Suprapubic skin (tissue), 4 donors: ENCODE measurements around the gene PLEKHG3. TPM values are rescaled to one million over a fixed set of nuclear protein-coding genes. Genes with fewer than 3 reads are reported as not detected.

Source experiments
- DNase-seq, 2 donors: peaks; one replicate each; pipeline ENCODE4 v3.0.0-alpha.2; 2019; ENCODE audit warnings: low spot score in 2 of 2
- H3K27ac ChIP-seq: fragments of 200-600 bp; sonication (generic); one replicate; pipeline ENCODE4 v1.5.1; 2019
- H3K27me3 ChIP-seq: fragments of 200-600 bp; sonication (generic); one replicate; pipeline ENCODE4 v1.5.1; 2019
- H3K36me3 ChIP-seq: fragments of 200-600 bp; sonication (generic); one replicate; pipeline ENCODE4 v1.5.1; 2019
- H3K4me1 ChIP-seq: fragments of 200-600 bp; sonication (generic); one replicate; pipeline ENCODE4 v1.5.1; 2019
- H3K4me3 ChIP-seq: fragments of 200-600 bp; sonication (generic); one replicate; pipeline ENCODE4 v1.5.1; 2019; ENCODE audit warnings: mild to moderate bottlenecking
- H3K9me3 ChIP-seq: fragments of 200-600 bp; sonication (generic); one replicate; pipeline ENCODE4 v1.5.1; 2019
- EP300 ChIP-seq: sonication (generic); formaldehyde crosslinking; IDR thresholded peaks from one replicate; pipeline ENCODE4 v1.6.1; 2017; ENCODE audit warnings: antibody characterized with exemption
- POLR2A ChIP-seq, 2 donors: fragments of 450-650 bp; IDR thresholded peaks; one replicate each; pipeline ENCODE4 v1.6.1; 2017; ENCODE audit warnings: antibody characterized with exemption in 2 of 2, mild to moderate bottlenecking in 2 of 2, moderate library complexity in 2 of 2
- POLR2AphosphoS5 ChIP-seq, 3 donors: sonication (generic); formaldehyde crosslinking; IDR thresholded peaks; one replicate each; pipeline ENCODE4 v1.6.1; 2017; ENCODE audit warnings: antibody characterized with exemption in 3 of 3
- WGBS: methylation state at CpG from one replicate; pipeline ENCODE4 v1.1.5; 2018; 5-methylcytosine and 5-hydroxymethylcytosine counted together
- total RNA-seq, 4 donors: library from RNA; depleted of rRNA; stranded (reverse); fragments of >200 nt; gene quantifications; one replicate each; pipeline ENCODE4 v1.1.0, GENCODE V29; 2016
- TF ChIP-seq, protein P1 (sequence below), 2 donors: fragments of 200-600 bp in 1 of 2; fragments of 450-650 bp in 1 of 2; sonication (generic) in 1 of 2; IDR thresholded peaks; one replicate each; pipeline ENCODE4 v1.5.1; 2016 to 2019; ENCODE audit warnings: antibody characterized with exemption in 2 of 2, mild to moderate bottlenecking in 1 of 2, moderate library complexity in 1 of 2

Gene PLEKHG3
- total RNA-seq, 4 donors from 2014 or later, result 60.4 to 140 (median 96.5) TPM

DNA sequence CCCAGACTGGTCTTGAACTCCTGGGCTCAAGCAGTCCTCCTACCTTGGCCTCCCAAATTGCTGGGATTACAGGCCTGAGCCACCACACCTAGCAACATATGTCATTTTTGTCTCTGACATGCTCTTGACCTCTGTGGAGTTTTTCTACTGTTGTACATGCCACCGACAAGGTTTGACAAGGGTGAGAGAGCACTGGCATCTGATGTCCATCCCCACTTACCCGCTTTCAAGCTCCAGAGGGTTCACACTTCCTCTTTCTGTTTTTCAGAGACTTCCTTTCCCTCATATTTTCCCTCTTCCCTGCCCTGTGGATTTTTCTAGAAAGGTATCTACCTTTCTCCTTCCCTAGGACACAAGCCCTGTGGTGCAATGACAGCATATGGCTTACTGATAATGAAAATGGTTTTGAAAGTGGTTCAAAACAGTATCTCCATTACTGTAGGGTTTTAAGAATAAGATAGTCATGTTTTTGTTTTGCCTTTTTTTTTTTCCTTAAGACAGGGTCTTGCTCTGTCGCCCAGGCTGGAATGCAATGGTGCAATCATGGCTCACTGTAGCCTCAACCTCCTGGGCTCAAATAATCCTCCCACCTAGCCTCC, 27.7 kb upstream of the PLEKHG3 start:
- no peak for TF ChIP-seq EP300
- TF ChIP-seq POLR2A (IDR thresholded peaks at IDR 0.05), result no peak
- TF ChIP-seq, protein P1, sequence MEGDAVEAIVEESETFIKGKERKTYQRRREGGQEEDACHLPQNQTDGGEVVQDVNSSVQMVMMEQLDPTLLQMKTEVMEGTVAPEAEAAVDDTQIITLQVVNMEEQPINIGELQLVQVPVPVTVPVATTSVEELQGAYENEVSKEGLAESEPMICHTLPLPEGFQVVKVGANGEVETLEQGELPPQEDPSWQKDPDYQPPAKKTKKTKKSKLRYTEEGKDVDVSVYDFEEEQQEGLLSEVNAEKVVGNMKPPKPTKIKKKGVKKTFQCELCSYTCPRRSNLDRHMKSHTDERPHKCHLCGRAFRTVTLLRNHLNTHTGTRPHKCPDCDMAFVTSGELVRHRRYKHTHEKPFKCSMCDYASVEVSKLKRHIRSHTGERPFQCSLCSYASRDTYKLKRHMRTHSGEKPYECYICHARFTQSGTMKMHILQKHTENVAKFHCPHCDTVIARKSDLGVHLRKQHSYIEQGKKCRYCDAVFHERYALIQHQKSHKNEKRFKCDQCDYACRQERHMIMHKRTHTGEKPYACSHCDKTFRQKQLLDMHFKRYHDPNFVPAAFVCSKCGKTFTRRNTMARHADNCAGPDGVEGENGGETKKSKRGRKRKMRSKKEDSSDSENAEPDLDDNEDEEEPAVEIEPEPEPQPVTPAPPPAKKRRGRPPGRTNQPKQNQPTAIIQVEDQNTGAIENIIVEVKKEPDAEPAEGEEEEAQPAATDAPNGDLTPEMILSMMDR (IDR thresholded peaks at IDR 0.05), result no peak
- no peak for TF ChIP-seq POLR2AphosphoS5 (IDR thresholded peaks at IDR 0.05)
- Histone ChIP-seq H3K27me3 (no peaks in the 10 kb centered on the region), H3K4me1 (peaks cover 46% of the 10 kb centered on the region), H3K9me3 (no peaks in the 10 kb centered on the region), H3K27ac (no peak overlapping the region), H3K36me3 (no peaks in the 10 kb centered on the region), H3K4me3 (no peak overlapping the region)
- DNase-seq, result no peak
- WGBS, result 81% methylated on average over 3 of the region's 3 CpGs

DNA sequence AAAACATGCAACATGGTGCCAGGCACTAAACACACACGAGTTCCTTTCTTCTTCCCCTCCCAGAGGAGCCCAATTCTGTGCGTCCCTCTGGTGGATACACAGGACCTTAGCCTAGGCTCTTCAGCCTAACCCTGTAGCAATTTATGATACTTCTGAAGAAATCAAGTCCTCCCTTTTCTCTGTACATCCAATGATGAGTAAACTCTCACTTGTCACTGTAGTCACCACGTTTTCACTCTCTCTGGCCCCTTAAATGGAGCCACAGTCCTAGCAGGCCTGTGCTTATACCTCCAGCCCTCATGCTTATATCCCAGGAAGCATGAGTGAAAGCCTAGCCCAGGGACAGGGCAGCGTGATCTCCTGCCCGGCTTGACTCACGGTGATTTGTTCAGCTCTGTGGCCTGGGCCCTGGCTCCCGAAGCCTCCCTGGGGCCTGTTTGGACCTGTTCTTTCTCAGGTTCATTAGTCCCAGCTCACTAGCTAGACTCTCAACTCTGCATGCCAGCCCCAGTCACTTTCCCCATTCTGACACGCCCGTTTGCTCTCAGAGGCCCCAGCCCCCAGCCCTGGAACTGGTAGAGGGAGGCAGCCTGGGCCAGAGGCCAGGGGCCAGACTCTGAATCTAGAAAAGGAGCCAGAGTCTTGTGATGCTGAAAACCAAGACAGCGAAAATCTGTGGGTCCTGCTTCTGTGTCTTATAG, 24.1 kb upstream of the PLEKHG3 start:
- no peak for DNase-seq

DNA sequence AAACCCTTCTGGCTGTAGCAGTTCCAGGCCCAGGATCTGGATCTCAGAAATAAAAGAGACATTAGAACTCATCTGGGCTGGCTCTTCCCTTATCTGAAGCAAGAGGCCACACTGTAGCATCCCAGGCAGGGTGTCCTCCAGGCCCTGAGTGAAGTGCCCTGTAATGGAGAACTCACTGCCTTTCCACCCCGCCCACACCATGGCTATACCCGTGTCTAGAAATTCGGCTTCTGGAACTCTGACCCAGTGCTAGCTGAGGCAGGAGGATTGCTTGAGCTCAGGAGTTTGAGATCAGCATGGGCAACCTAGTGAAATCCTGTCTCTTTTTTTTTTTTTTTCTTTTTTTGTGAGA, 23.5 kb upstream of the PLEKHG3 start:
- Histone ChIP-seq H3K4me1 (peaks cover 51% of the 10 kb centered on the region), H3K27ac (peak overlapping the region; percentile 77), H3K36me3 (no peaks in the 10 kb centered on the region), H3K4me3 (no peak overlapping the region), H3K27me3 (no peaks in the 10 kb centered on the region), H3K9me3 (no peaks in the 10 kb centered on the region)
- DNase-seq, result no peak
- 57% methylated on average over 3 of the region's 3 CpGs for WGBS
- TF ChIP-seq, protein P1 (IDR thresholded peaks at IDR 0.05), result no peak

More for the DNA sequence above, 24.1 kb upstream of the PLEKHG3 start:
- Histone ChIP-seq H3K9me3 (no peaks in the 10 kb centered on the region), H3K36me3 (no peaks in the 10 kb centered on the region), H3K4me3 (no peak overlapping the region), H3K27ac (peak overlapping the region; percentile 77), H3K27me3 (no peaks in the 10 kb centered on the region), H3K4me1 (peaks cover 57% of the 10 kb centered on the region)
- WGBS, result 58% methylated on average over 10 of the region's 10 CpGs
- TF ChIP-seq, protein P1 (IDR thresholded peaks at IDR 0.05), result no peak
- no peak for TF ChIP-seq POLR2A (IDR thresholded peaks at IDR 0.05)
- no peak for TF ChIP-seq EP300

DNA sequence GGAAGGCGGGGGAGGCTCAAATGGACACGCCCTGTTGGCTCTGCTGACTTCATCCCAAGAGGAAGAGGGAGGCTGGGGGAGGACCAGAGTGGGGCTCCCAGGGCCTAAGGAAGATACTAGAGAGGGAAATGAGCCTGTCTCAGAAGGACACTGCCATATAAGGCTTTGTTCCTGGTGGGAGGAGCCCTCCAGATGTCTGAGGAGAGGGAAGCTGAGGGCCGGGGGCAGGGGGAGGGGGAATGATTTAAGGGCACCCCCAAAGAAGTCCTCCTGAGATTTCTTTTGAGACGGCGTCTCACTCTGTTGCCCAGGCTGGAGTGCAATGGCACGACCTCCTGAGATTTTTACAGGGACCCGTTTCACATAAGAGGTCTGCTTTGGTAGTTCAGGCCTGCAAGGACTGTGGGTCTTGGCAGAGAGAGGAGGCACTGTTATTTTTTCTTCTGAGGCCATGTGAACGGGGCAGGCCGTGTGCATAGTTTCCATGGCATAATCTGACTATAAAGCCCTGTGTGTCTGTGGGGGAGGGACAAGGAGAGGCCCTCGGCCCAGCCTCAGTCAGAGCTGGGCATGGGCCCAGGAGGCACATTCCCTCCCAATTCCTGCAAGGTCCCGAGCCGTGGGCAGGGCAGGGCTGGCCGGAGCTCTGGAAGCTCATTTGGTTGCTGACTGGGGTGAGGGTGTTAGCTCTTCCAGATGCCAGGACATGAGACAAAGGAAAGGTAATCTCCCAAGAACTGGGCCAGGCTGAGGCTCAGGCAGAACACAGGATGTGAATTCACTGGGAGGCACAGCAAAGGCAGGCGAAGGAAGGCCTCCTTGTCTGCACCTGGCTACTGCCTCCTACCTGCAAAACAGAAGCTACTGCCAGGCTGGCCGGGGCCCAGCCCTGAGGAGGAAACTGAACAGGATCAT, 22.2 kb upstream of the PLEKHG3 start:
- H3K4me3 ChIP-seq, result no peak overlapping the region
- H3K4me1 ChIP-seq, result peaks cover 50% of the 10 kb centered on the region
- no peaks in the 10 kb centered on the region for H3K36me3 ChIP-seq
- no peak for DNase-seq
- TF ChIP-seq POLR2A (IDR thresholded peaks at IDR 0.05) (no peak), EP300 (no peak), POLR2AphosphoS5 (IDR thresholded peaks at IDR 0.05) (peak in 1 of 3 donors; percentile 39)
- TF ChIP-seq, protein P1 (IDR thresholded peaks at IDR 0.05), result peak in 1 of 2 donors; percentile 25
- no peaks in the 10 kb centered on the region for H3K9me3 ChIP-seq
- H3K27me3 ChIP-seq, result no peaks in the 10 kb centered on the region
- WGBS, result 32% methylated on average over 13 of the region's 15 CpGs
- peak overlapping the region; percentile 77 for H3K27ac ChIP-seq

DNA sequence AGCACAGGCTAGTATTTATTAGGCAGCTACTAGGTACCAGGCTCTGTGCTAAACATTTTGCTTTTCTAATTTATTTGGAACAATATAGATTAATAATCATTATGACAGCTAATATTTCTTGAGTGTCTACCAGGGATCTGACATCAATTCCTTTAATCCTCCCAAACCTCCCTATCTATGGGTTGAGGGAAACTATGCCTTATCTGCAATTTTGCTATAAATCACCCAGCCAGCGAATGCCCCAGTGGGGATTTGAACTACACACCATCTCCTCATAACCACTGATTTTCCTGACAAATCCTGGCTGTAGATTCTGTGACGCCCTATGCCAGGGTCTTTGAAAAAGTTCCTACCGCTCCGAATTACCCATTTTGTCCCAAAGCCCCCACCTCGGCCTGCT, 21.4 kb upstream of the PLEKHG3 start:
- Histone ChIP-seq H3K27me3 (no peaks in the 10 kb centered on the region), H3K4me1 (peaks cover 50% of the 10 kb centered on the region), H3K4me3 (no peak overlapping the region), H3K9me3 (no peaks in the 10 kb centered on the region), H3K36me3 (no peaks in the 10 kb centered on the region), H3K27ac (peak overlapping the region; percentile 77)
- TF ChIP-seq, protein P1 (IDR thresholded peaks at IDR 0.05), result no peak
- TF ChIP-seq POLR2A (IDR thresholded peaks at IDR 0.05), result no peak
- TF ChIP-seq EP300, result no peak
- no peak for TF ChIP-seq POLR2AphosphoS5 (IDR thresholded peaks at IDR 0.05)
- no peak for DNase-seq
- 97% methylated on average over 5 of the region's 5 CpGs for WGBS
